Measurements from ENCODE around the gene TAS1R3.

DNA sequence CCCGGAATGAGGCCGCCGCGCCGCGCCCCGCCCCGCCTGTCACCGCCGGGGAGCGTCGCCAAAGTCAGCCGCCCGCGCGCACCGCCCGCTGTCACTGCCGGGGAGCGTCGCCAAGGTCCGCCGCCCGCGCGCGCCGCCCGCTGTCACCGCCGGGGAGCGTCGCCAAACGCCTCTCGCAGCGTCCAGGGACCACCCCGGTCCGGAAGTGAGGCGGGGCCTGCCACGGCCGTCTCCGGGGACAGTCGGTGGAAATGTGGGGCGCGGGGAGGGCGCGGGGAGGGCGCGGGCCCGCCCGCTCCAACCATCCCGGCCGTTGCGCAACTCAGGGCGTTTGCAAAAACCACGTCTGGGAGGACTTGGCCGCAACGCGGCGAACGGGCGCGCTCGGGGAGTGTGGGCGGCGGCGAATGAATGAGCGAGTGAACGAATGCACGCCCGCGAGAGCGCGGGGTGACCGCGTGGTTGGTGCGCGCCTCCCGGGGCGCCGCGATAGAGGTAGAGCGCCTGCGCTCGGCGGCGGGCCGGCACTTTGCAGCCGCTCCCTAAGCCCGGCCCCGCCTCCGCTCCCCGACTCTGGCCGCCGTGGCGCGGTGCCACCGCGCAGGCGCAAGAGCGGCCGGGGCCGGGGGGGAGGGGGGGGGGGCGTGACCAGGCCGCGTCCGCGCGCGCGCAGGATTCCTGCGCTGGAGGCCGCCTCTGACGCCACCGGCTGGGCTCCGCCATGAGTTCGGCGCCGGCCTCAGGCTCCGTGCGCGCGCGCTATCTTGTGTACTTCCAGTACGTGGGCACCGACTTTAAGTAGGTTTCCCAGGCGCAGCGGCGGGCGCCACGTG, 22.9 kb upstream of the TAS1R3 start, which contains the start of the genes ACAP3 and PUSL1:
- TF ChIP-seq, protein P1, sequence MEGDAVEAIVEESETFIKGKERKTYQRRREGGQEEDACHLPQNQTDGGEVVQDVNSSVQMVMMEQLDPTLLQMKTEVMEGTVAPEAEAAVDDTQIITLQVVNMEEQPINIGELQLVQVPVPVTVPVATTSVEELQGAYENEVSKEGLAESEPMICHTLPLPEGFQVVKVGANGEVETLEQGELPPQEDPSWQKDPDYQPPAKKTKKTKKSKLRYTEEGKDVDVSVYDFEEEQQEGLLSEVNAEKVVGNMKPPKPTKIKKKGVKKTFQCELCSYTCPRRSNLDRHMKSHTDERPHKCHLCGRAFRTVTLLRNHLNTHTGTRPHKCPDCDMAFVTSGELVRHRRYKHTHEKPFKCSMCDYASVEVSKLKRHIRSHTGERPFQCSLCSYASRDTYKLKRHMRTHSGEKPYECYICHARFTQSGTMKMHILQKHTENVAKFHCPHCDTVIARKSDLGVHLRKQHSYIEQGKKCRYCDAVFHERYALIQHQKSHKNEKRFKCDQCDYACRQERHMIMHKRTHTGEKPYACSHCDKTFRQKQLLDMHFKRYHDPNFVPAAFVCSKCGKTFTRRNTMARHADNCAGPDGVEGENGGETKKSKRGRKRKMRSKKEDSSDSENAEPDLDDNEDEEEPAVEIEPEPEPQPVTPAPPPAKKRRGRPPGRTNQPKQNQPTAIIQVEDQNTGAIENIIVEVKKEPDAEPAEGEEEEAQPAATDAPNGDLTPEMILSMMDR (IDR thresholded peaks at IDR 0.05; ENCODE audit: insufficient read depth, low read depth, low read length), result no peak
- no peak for TF ChIP-seq EZH2 (IDR thresholded peaks at IDR 0.05; ENCODE audit: insufficient read depth, low read length)

Measured in astrocyte (in vitro differentiated cells and primary cell).